ENCODE measurements around the gene ZBTB46.
A peak's percentile ranks its signal among the peaks of the same experiment; 100 is the strongest.
"Not testable (repeated sequence)": the region's sequence is repeated elsewhere in the genome, so short reads cannot be mapped to it uniquely, and the experiment has no call there.

The ZBTB46 gene

DNA sequence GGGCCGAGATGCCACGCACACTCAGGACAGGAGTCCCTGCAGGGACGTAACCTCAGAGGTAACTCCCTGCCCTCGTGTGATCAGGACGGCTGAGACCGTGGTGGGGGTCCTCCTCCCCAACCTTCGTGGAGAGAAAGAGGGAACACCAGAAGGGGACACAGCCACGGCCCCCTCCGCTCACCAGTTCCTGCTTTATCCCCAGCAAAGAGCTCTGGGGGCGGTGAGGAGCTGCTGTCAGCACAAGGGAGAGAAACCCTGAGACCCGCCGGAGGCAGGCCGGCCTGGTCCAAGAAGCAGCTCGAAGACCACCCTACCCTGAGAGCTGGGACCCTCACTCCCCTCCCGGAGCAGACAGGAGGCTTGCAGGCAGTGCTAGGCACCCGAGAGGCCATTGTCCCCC, 47.1 kb downstream of the ZBTB46 start:
- DNase-seq (ENCODE audit: low read depth), result no peak
- H3K4me3 ChIP-seq (ENCODE audit: low read length), result no peak overlapping the region
- TF ChIP-seq, protein P1, sequence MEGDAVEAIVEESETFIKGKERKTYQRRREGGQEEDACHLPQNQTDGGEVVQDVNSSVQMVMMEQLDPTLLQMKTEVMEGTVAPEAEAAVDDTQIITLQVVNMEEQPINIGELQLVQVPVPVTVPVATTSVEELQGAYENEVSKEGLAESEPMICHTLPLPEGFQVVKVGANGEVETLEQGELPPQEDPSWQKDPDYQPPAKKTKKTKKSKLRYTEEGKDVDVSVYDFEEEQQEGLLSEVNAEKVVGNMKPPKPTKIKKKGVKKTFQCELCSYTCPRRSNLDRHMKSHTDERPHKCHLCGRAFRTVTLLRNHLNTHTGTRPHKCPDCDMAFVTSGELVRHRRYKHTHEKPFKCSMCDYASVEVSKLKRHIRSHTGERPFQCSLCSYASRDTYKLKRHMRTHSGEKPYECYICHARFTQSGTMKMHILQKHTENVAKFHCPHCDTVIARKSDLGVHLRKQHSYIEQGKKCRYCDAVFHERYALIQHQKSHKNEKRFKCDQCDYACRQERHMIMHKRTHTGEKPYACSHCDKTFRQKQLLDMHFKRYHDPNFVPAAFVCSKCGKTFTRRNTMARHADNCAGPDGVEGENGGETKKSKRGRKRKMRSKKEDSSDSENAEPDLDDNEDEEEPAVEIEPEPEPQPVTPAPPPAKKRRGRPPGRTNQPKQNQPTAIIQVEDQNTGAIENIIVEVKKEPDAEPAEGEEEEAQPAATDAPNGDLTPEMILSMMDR (IDR thresholded peaks at IDR 0.05; ENCODE audit: insufficient read depth, low read depth, low read length, missing control alignments), result no peak

DNA sequence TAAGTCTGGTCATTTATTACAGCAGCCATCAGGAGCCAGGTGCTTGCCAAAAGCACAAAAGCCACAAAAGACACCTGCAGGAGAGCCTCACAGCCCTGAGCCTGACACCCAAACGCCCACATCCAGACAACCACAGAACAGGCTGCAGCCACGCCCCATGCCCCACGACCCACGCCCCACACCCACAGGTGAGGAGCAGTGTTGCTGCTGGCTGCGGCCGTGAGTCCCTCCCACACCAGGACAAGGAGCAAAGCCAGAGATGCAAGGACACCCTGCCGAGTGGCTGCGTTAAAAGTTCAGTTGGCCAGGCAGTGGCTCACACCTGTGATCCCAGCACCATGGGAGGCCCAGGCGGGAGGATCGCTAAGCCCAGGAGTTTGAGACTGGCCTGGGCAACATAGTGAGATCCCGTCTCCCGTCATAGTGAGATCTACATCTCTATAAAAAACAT, 48.5 kb downstream of the ZBTB46 start:
- TF ChIP-seq, protein P1 (IDR thresholded peaks at IDR 0.05; ENCODE audit: insufficient read depth, low read depth, low read length, missing control alignments), result no peak
- no peak for DNase-seq (ENCODE audit: low read depth)
- no peak overlapping the region for H3K4me3 ChIP-seq (ENCODE audit: low read length)

DNA sequence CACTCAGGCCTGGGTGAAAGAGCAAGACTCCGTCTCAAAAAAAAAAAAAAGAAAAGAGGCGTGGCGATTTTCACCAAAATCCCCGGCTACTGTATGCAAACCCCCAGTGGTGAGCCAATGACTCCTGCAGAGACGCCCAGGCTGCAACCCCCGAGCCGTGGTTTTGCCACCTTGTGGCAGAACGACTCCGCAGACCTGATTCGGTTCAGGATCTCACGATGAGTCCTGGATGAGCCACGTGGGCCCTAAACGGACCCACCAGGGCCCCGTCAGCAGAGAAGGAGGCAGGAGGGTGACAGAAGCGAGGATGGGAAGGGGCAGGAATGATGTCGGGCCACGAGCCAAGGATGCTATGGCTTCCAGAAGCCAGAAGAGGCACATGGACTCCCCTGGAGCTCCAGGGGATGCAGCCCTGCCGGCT, 49.0 kb downstream of the ZBTB46 start:
- no peak overlapping the region for H3K4me3 ChIP-seq (ENCODE audit: low read length)
- TF ChIP-seq, protein P1 (IDR thresholded peaks at IDR 0.05; ENCODE audit: insufficient read depth, low read depth, low read length, missing control alignments), result no peak
- DNase-seq (ENCODE audit: low read depth), result no peak

DNA sequence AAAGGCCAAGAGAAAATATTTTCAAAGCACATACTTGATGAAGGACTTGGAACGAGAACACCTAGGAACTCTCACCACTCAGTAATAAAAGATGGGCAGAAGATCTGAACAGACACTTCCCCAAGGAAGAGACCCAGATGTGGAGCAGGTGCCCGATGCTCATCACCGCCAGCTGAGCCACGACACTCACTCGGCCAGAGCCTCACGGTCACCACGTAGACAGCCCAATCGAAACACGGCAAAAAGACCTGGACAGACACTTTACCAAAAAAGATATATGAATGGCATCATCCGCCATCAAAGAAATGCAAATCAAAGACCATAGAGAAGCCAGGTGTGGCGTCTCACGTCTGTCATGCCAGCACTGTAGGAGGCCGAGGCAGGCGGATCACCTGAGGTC, 49.9 kb downstream of the ZBTB46 start:
- TF ChIP-seq, protein P1 (IDR thresholded peaks at IDR 0.05; ENCODE audit: insufficient read depth, low read depth, low read length, missing control alignments), result no peak
- DNase-seq (ENCODE audit: low read depth), result no peak
- H3K4me3 ChIP-seq (ENCODE audit: low read length), result no peak overlapping the region

DNA sequence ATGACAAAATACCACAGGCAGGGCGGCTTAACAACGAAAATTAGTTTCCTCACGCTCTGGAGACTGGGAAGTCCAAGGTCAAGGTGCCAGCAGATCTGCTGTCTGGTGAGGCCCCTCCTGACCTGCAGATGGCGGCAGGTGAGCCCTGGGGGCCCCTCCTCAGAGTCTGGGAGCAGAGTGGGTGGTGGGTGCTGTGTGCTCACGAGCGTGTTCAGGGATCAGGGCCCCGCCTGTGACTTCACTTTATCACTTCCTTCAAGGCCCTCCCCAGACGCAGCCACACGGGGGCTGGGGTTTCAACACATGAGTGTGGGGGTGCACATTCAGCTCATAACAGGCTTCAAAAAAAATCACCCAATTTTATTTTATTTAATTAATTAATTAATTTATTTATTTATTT, 52.2 kb downstream of the ZBTB46 start:
- TF ChIP-seq, protein P1 (IDR thresholded peaks at IDR 0.05; ENCODE audit: insufficient read depth, low read depth, low read length, missing control alignments), result no peak
- no peak overlapping the region for H3K4me3 ChIP-seq (ENCODE audit: low read length)
- DNase-seq (ENCODE audit: low read depth), result no peak

- peak; percentile 54 for DNase-seq (ENCODE audit: low read depth)
- TF ChIP-seq, protein P1 (IDR thresholded peaks at IDR 0.05; ENCODE audit: insufficient read depth, low read depth, low read length, missing control alignments), result no peak
- no peak overlapping the region for H3K4me3 ChIP-seq (ENCODE audit: low read length)
These were observed 52.9 kb downstream of the ZBTB46 start for GRCh38 chr20:63778034-63778752.

DNA sequence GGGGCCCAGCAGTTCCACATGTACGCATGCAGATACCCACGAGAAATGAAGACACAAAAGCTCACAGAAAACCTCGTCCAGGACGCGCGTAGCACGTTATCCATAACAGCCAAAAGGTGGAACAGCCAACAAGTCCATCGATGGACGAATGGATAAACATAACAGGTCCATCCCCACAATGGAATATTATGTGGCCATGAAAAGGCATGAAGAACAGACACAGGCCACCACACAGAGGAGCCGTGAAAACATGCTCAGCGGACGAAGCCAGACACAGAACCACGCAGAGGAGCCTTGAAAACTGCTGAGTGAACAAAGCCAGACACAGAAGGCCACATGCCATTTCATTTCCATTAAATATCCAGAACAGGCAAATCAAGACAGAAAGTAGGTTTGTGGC, 53.5 kb downstream of the ZBTB46 start:
- TF ChIP-seq, protein P1 (IDR thresholded peaks at IDR 0.05; ENCODE audit: insufficient read depth, low read depth, low read length, missing control alignments), result no peak
- no peak overlapping the region for H3K4me3 ChIP-seq (ENCODE audit: low read length)
- no peak for DNase-seq (ENCODE audit: low read depth)

- DNase-seq (ENCODE audit: low read depth); H3K4me3 ChIP-seq (ENCODE audit: low read length): not testable (repeated sequence)
These were observed 54.2 kb downstream of the ZBTB46 start for GRCh38 chr20:63776875-63777274.
